H1 (cell line): ENCODE measurements around the gene ZNF565. TPM values are rescaled to one million over a fixed set of nuclear protein-coding genes. Genes with fewer than 3 reads are reported as not detected.
A peak's percentile ranks its signal among the peaks of the same experiment; 100 is the strongest.

Source experiments
- CTCF ChIA-PET: fragments of 300-600 bp; sonication (Branson Sonifier 250); formaldehyde crosslinking; loops from one replicate; lab custom pipeline; 2021; ENCODE audit not compliant: partially characterized antibody; lab: Charles Lee
- POLR2A ChIA-PET: fragments of 300-600 bp; sonication (Branson Sonifier 250); formaldehyde crosslinking; loops from one replicate; lab custom pipeline; 2021; ENCODE audit warnings: inconsistent platforms; ENCODE audit not compliant: partially characterized antibody; lab: Charles Lee
- DNase-seq, 2 experiments: peaks; one replicate each; pipeline versions ENCODE4 v3.0.0 to v3.0.0-alpha.2; 2010 to 2022; ENCODE audit warnings: low spot score in 2 of 2, low read depth in 1 of 2, mixed read lengths in 1 of 2
- FAIRE-seq: peaks from 2 replicates; lab custom pipeline; 2011; peaks lifted over from hg19 to GRCh38; lab: Jason Lieb, UNC
- H2AFZ ChIP-seq: 2 replicates; pipeline ENCODE4 v1.8.1; 2012; ENCODE audit warnings: low read length, inconsistent platforms
- H2AK5ac ChIP-seq: 2 replicates; pipeline ENCODE4 v1.6.1; 2013; ENCODE audit warnings: low read depth, low read length
- H2BK120ac ChIP-seq: replicated peaks from 2 replicates; pipeline ENCODE3; 2013; ENCODE audit warnings: low read depth, low read length, inconsistent platforms
- H2BK12ac ChIP-seq: 2 replicates; pipeline ENCODE4 v1.6.1; 2013; ENCODE audit warnings: low read depth, low read length
- H2BK15ac ChIP-seq: 2 replicates; pipeline ENCODE4 v1.6.1; 2013; ENCODE audit warnings: low read length
- H2BK20ac ChIP-seq: 2 replicates; pipeline ENCODE4 v1.6.1; 2013; ENCODE audit warnings: low read length
- H2BK5ac ChIP-seq: 2 replicates; pipeline ENCODE4 v1.6.1; 2013; ENCODE audit warnings: low read depth, low read length
- H3K14ac ChIP-seq: 2 replicates; pipeline ENCODE4 v1.6.1; 2013; ENCODE audit warnings: inconsistent platforms; ENCODE audit not compliant: insufficient read length
- H3K18ac ChIP-seq: 2 replicates; pipeline ENCODE4 v1.6.1; 2013; ENCODE audit warnings: low read length; ENCODE audit errors: extremely low read depth
- H3K23ac ChIP-seq: 2 replicates; pipeline ENCODE4 v1.6.1; 2013; ENCODE audit warnings: inconsistent platforms; ENCODE audit not compliant: insufficient read length
- H3K23me2 ChIP-seq: 2 replicates; pipeline ENCODE4 v1.6.1; 2013; ENCODE audit warnings: low read depth, low read length
- H3K27ac ChIP-seq: 2 replicates; pipeline ENCODE4 v1.6.1; 2011; ENCODE audit warnings: low read depth, low read length, inconsistent platforms
- H3K27me3 ChIP-seq, 4 experiments: replicated peaks in 1 of 4; 1 replicate in 1 of 4; 2 replicates in 3 of 4; pipeline versions ENCODE4 v1.6.1 to v1.8.1; 2011 to 2013; ENCODE audit warnings: low read length in 3 of 4, mild to moderate bottlenecking in 3 of 4, inconsistent platforms in 2 of 4, mixed read lengths in 2 of 4, moderate library complexity in 1 of 4; ENCODE audit not compliant: control insufficient read depth in 3 of 4, insufficient read depth in 3 of 4; ENCODE audit errors: extremely low read depth in 1 of 4
- H3K36me3 ChIP-seq, 4 experiments: 2 replicates each; pipeline versions ENCODE4 v1.6.1 to v1.8.1; 2011 to 2013; ENCODE audit warnings: mild to moderate bottlenecking in 4 of 4, low read length in 3 of 4, moderate library complexity in 2 of 4, control low read depth in 1 of 4, inconsistent platforms in 1 of 4; ENCODE audit not compliant: insufficient read depth in 4 of 4, control insufficient read depth in 2 of 4
- H3K4ac ChIP-seq: replicated peaks from 2 replicates; pipeline ENCODE3; 2013; ENCODE audit warnings: low read length, low read depth, mixed read lengths, inconsistent platforms; ENCODE audit not compliant: insufficient read length
- H3K4me1 ChIP-seq, 4 experiments: replicated peaks in 1 of 4; 1 replicate in 1 of 4; 2 replicates in 3 of 4; pipeline versions ENCODE4 v1.6.1 to v1.8.1; 2011 to 2013; ENCODE audit warnings: low read length in 3 of 4, inconsistent platforms in 2 of 4, mixed read lengths in 1 of 4; ENCODE audit not compliant: insufficient read depth in 4 of 4, control insufficient read depth in 3 of 4
- H3K4me2 ChIP-seq, 2 experiments: 2 replicates each; pipeline versions ENCODE4 v1.6.1 to v1.8.1; 2011 to 2013; ENCODE audit warnings: low read depth in 2 of 2, low read length in 2 of 2, control low read depth in 1 of 2, inconsistent platforms in 1 of 2, mild to moderate bottlenecking in 1 of 2; ENCODE audit not compliant: insufficient read depth in 1 of 2
- H3K4me3 ChIP-seq, 4 experiments: fragments of 200-600, 300-600 bp in 1 of 4; sonication (generic), shearing (Covaris generic), sonication (Bioruptor Twin) in 1 of 4; 2 replicates each; pipeline versions ENCODE4 v1.5.1 to v1.8.1; 2011 to 2016; ENCODE audit warnings: low read length in 4 of 4, low read depth in 3 of 4, control low read depth in 2 of 4, inconsistent platforms in 2 of 4, mild to moderate bottlenecking in 2 of 4, mixed read lengths in 1 of 4, moderate library complexity in 1 of 4; ENCODE audit not compliant: insufficient read depth in 2 of 4; ENCODE audit errors: extremely low read depth in 1 of 4
- H3K56ac ChIP-seq: replicated peaks from 2 replicates; pipeline ENCODE3; 2013; ENCODE audit warnings: low read depth, mild to moderate bottlenecking, mixed read lengths, low read length, inconsistent platforms; ENCODE audit not compliant: insufficient read length
- H3K79me1 ChIP-seq: 2 replicates; pipeline ENCODE4 v1.6.1; 2013; ENCODE audit warnings: low read depth, low read length, control low read depth
- H3K79me2 ChIP-seq, 2 experiments: 2 replicates each; pipeline versions ENCODE4 v1.6.1 to v1.8.1; 2012 to 2013; ENCODE audit warnings: low read length in 2 of 2, mild to moderate bottlenecking in 2 of 2, inconsistent platforms in 1 of 2; ENCODE audit not compliant: insufficient read depth in 2 of 2, control insufficient read depth in 1 of 2
- H3K9ac ChIP-seq, 4 experiments: replicated peaks in 1 of 4; 1 replicate in 1 of 4; 2 replicates in 3 of 4; pipeline versions ENCODE4 v1.6.1 to v1.8.1; 2011 to 2013; ENCODE audit warnings: low read depth in 3 of 4, low read length in 3 of 4, control low read depth in 2 of 4, mild to moderate bottlenecking in 2 of 4, moderate library complexity in 2 of 4, inconsistent platforms in 1 of 4; ENCODE audit errors: extremely low read depth in 1 of 4
- H3K9me3 ChIP-seq, 2 experiments: 2 replicates each; pipeline versions ENCODE4 v1.6.1 to v1.8.1; 2012 to 2013; ENCODE audit warnings: mild to moderate bottlenecking in 2 of 2, moderate library complexity in 2 of 2, control low read depth in 1 of 2, inconsistent platforms in 1 of 2, low read depth in 1 of 2, low read length in 1 of 2, mixed read lengths in 1 of 2; ENCODE audit not compliant: insufficient read depth in 2 of 2
- H4K20me1 ChIP-seq, 2 experiments: replicated peaks in 1 of 2; 2 replicates each; pipeline versions ENCODE3 to v1.8.1; 2011 to 2013; ENCODE audit warnings: inconsistent platforms in 2 of 2, low read length in 2 of 2, mild to moderate bottlenecking in 1 of 2; ENCODE audit not compliant: insufficient read depth in 2 of 2, control insufficient read depth in 1 of 2
- H4K5ac ChIP-seq: 2 replicates; pipeline ENCODE4 v1.6.1; 2013; ENCODE audit warnings: low read length, low read depth, mixed read lengths, inconsistent platforms; ENCODE audit not compliant: insufficient read length
- H4K8ac ChIP-seq: 2 replicates; pipeline ENCODE4 v1.8.0; 2013; ENCODE audit warnings: mild to moderate bottlenecking, moderate library complexity, low read length, inconsistent platforms; ENCODE audit not compliant: insufficient read depth; ENCODE audit errors: extremely low read depth
- H4K91ac ChIP-seq: replicated peaks from 2 replicates; pipeline ENCODE3; 2013; ENCODE audit warnings: low read length, mixed read lengths, inconsistent platforms; ENCODE audit not compliant: insufficient read length
- PHF8 ChIP-seq: fragments of 200-600 bp; sonication (generic); conservative IDR thresholded peaks from 2 replicates; pipeline ENCODE4 v1.7.1; 2012; ENCODE audit warnings: low read depth, mild to moderate bottlenecking, inconsistent platforms, low read length, moderate library complexity
- POLR2A ChIP-seq, 2 experiments: IDR thresholded peaks; 1 replicate in 1 of 2; 2 replicates in 1 of 2; pipeline ENCODE4 v1.6.1; 2011; ENCODE audit warnings: low read depth in 2 of 2, low read length in 2 of 2, mild to moderate bottlenecking in 2 of 2; ENCODE audit errors: control extremely low read depth in 1 of 2
- RBBP5 ChIP-seq: IDR thresholded peaks from 2 replicates; pipeline ENCODE4 v1.7.1; 2012; ENCODE audit warnings: low read depth, mild to moderate bottlenecking, inconsistent platforms, low read length, moderate library complexity, borderline replicate concordance
- SIN3A ChIP-seq, 2 experiments: IDR thresholded peaks in 1 of 2; conservative IDR thresholded peaks in 1 of 2; 2 replicates each; pipeline ENCODE4 v1.6.1; 2011 to 2012; ENCODE audit warnings: low read length in 2 of 2, improper control_type of control experiment in 1 of 2, low read depth in 1 of 2, mild to moderate bottlenecking in 1 of 2
- SIX5 ChIP-seq: IDR thresholded peaks from 2 replicates; pipeline ENCODE4 v1.6.1; 2011; ENCODE audit warnings: mild to moderate bottlenecking, low read depth, low read length
- SRF ChIP-seq: IDR thresholded peaks from 2 replicates; pipeline ENCODE4 v1.6.1; 2011; ENCODE audit warnings: mild to moderate bottlenecking, low read depth, low read length, moderate library complexity
- TBP ChIP-seq: IDR thresholded peaks from 2 replicates; pipeline ENCODE4 v1.6.1; 2011; ENCODE audit warnings: low read depth, low read length, improper control_type of control experiment
- TCF12 ChIP-seq: IDR thresholded peaks from 2 replicates; pipeline ENCODE4 v1.6.1; 2011; ENCODE audit warnings: low read depth, mild to moderate bottlenecking, low read length
- YY1 ChIP-seq: IDR thresholded peaks from 2 replicates; pipeline ENCODE4 v1.6.1; 2011; ENCODE audit warnings: low read depth, mild to moderate bottlenecking, low read length
- whole genome bisulfite sequencing, 2 experiments: shearing (Covaris generic) in 1 of 2; methylation state at CpG; one replicate each; pipeline versions ENCODE4 v1.1.6 to v1.1.7; 2013 to 2015; ENCODE audit warnings: low lambda C conversion rate in 2 of 2, mixed read lengths in 2 of 2, inconsistent platforms in 1 of 2, low coverage in 1 of 2, missing lambda C conversion rate in 1 of 2; ENCODE audit not compliant: insufficient replicate concordance in 2 of 2, insufficient coverage in 1 of 2, insufficient read length in 1 of 2; ENCODE audit errors: extremely low coverage in 1 of 2, missing lambda C conversion rate in 1 of 2; 5-methylcytosine and 5-hydroxymethylcytosine counted together
- long read RNA-seq, 2 experiments: library from RNA in 1 of 2; library from capped mRNA in 1 of 2; stranded (forward); transcript quantifications; one replicate each; pipeline ENCODE4 v2.0.0, GENCODE V29; 2021; ENCODE audit warnings: inconsistent platforms in 1 of 2
- polyA minus RNA-seq, 3 experiments: library from RNA; depleted of rRNA, polyadenylated mRNA; stranded (reverse); fragments of >200 nt; gene quantifications; 1 replicate in 2 of 3; 2 replicates in 1 of 3; pipeline ENCODE4 v1.2.3, GENCODE V29; 2011
- polyA plus RNA-seq, 7 experiments: library from polyadenylated mRNA; depleted of rRNA in 3 of 7; stranded (reverse) in 5 of 7; unstranded in 2 of 7; fragments of >200 nt in 5 of 7; fragments of 200-250 nt in 2 of 7; gene quantifications; 1 replicate in 5 of 7; 2 replicates in 1 of 7; 4 replicates in 1 of 7; pipeline versions ENCODE4 v1.2.1 to v1.2.3, GENCODE V29; 2011 to 2013; ENCODE audit warnings: missing spikeins in 2 of 7, mixed read lengths in 2 of 7
- total RNA-seq: library from RNA; stranded (reverse); fragmentation: NEBNext Ultra II Directional; extraction: Animal tissue kit (Norgen Biotek cat#: 25700); gene quantifications from 2 replicates; pipeline ENCODE4 v1.2.1, GENCODE V29; 2021

Gene ZNF565
- total RNA-seq: 2.7 and 3.1 TPM in 2 replicates
- 0.42 and 0.89 TPM in 2 replicates for polyA plus RNA-seq (2011; rRNA removed)
- polyA plus RNA-seq (2011; cell fraction: cytosol; rRNA removed): 1.3 TPM
- polyA plus RNA-seq (2011; cell fraction: nucleus; rRNA removed): 0.76 TPM
- 1.8 to 2.5 TPM (median 2.2 TPM) in 4 replicates for polyA plus RNA-seq (2012, experiment 1 of 2)
- polyA plus RNA-seq (2012, experiment 2 of 2): 0.41 TPM
- 1.4 TPM for polyA plus RNA-seq (2013, experiment 1 of 2)
- polyA plus RNA-seq (2013, experiment 2 of 2): 1.6 TPM
- polyA minus RNA-seq (2011; rRNA and poly(A)+ RNA removed): 2.3 and 3.0 TPM in 2 replicates
- 2.3 TPM for polyA minus RNA-seq (2011; cell fraction: cytosol; rRNA and poly(A)+ RNA removed)
- 2.4 TPM for polyA minus RNA-seq (2011; cell fraction: nucleus; rRNA and poly(A)+ RNA removed)
- long read RNA-seq, experiment 1: 0 reads
- long read RNA-seq, experiment 2, partial matches to known transcripts: 1 of 14 reads
- long read RNA-seq, experiment 2, other reads (novel, unspliced or antisense): 7 of 14 reads

DNA sequence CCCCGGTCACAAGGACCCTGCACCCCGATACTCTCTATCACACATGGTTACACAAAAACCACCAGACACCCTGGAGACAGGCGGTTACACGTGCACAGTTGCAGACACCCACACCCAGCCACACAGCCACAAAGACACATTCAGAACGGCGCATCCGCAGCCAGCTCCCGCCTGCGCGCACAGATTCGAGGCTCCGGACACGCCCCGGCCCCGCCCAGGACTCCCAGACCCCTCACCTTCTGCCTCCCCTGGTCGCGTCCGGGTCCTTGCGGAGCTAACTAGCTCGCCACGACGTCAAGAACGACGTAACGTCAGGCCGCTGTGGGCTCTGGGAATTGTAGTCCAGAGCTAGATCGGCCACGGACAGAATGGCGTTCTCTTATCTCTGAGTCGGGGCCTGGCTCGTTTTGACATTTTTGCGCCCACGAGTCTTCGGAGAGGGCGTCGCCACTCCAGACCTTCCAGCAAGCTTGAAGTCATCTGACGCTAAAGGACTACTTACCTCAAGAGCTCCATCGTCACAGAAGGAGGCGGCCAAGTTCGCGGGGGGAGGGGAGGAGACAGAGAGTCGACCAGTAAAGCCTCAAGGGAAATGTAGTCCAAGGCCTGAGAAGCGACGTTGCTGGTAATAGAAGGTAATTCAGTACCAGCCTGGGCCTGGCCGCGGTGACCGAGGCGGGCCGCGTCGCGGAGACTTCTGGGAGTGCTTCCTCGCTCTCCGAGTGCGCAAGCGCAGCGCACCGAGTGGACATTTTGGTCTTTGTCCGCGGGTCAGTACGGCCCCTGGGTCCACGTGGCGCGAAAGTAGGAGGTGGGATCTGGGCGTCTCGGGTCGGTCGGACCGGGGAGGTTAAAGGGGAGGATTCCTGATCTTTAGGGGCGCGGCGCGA is at the start of gene ZNF565, which contains the start of gene ZNF146:
TSS of gene ZNF565 (minus strand) at position 280 of the 890 bp plus-strand sequence. CDS start 12,680 bp downstream, outside the sequence.
TSS of gene ZNF146 (plus strand) at position 721 of the 890 bp plus-strand sequence. CDS start 21,335 bp downstream, outside the sequence.
- no peak for FAIRE-seq
- Histone ChIP-seq H3K27ac (peak within 1 kb of the TSS; percentile 97), H2BK20ac (peak within 1 kb of the TSS; percentile 75; the same call in 1 of the 2 replicates), H2BK5ac (peak within 1 kb of the TSS; percentile 99), H3K79me2 (peaks cover 22 to 53% of the 10 kb centered on the region in 2 experiments), H3K4me3 (peak within 1 kb of the TSS; percentile 85 to 92 (median 90)), H3K79me1 (peaks cover 8% of the 10 kb centered on the region), H3K4me1 (peaks cover 0 to 6% (median 2%) of the 10 kb centered on the region in 4 experiments; a peak in 5 of 7 replicates), H4K91ac (peak within 1 kb of the TSS; percentile 98), H3K36me3 (peaks cover 0 to 12% (median 0%) of the 10 kb centered on the region in 4 experiments; a peak in 3 of 8 replicates), H2BK12ac (peak within 1 kb of the TSS; percentile 99), H2AK5ac (peak within 1 kb of the TSS; percentile 98), H3K56ac (peak within 1 kb of the TSS; percentile 97), H2BK15ac (peak within 1 kb of the TSS; percentile 98), H4K5ac (peak within 1 kb of the TSS; percentile 99), H3K23me2 (peaks cover 7% of the 10 kb centered on the region), H3K4ac (peak within 1 kb of the TSS; percentile 88), H4K20me1 (no peaks in the 10 kb centered on the region), H3K9me3 (no peaks in the 10 kb centered on the region), H3K4me2 (peak within 1 kb of the TSS; percentile 99 to 100), H3K18ac (peak within 1 kb of the TSS; percentile 99), H2BK120ac (peak within 1 kb of the TSS; percentile 98), H4K8ac (peak within 1 kb of the TSS; percentile 100), H2AFZ (peak within 1 kb of the TSS; percentile 98), H3K27me3 (no peaks in the 10 kb centered on the region), H3K9ac (peak within 1 kb of the TSS; percentile 97 to 100 (median 99)), H3K23ac (peak within 1 kb of the TSS; percentile 1), H3K14ac (peak within 1 kb of the TSS; percentile 99)
- POLR2A ChIA-PET: interaction anchor here (0.6 to 4.6 kb wide), 32 partner anchors 8 to 1226 kb away, joined by 3 to 23 read pairs (median 4); partner anchors contain the start of genes CAPNS1, OVOL3, POLR2I and ZNF260
- peak; percentile 91 to 95 for DNase-seq
- WGBS, 2 experiments: 0% methylated on average over 72 of the region's 73 CpGs; no CpG with 5 or more reads in 1 of the 2 experiments
- CTCF ChIA-PET: interaction anchor here (0.7 to 2.0 kb wide), 4 partner anchors 19 to 333 kb away, joined by 3 to 8 read pairs (median 4); no protein-coding TSS in a partner anchor
- peak; percentile 93 for TF ChIP-seq PHF8
- peak; percentile 53 for TF ChIP-seq SIX5
- peak; percentile 88 for TF ChIP-seq TBP
- peak; percentile 40 to 64; a peak in 2 of 4 replicates for TF ChIP-seq SIN3A (conservative IDR thresholded peaks at IDR 0.05 in 1 of 2, IDR thresholded peaks at IDR 0.05 in 1 of 2; ENCODE audit: low read depth in 1 of 2, low read length in 2 of 2)
- peak; percentile 67 for TF ChIP-seq YY1
- TF ChIP-seq RBBP5: no peak
- TF ChIP-seq SRF: no peak
- no peak for TF ChIP-seq TCF12
- TF ChIP-seq POLR2A (IDR thresholded peaks at IDR 0.05; ENCODE audit: control extremely low read depth in 1 of 2, low read depth in 2 of 2, low read length in 2 of 2): peak; percentile 74 to 93; a peak in 2 of 3 replicates
